ENCODE measurements around the gene TTPAL. TPM values are rescaled to one million over a fixed set of nuclear protein-coding genes. Genes with fewer than 3 reads are reported as not detected.

The TTPAL gene
- total RNA-seq, 1 donor from 2014 or later: 22.3 TPM

GRCh38 chr20:44540834-44541233 is 65.2 kb downstream of the TTPAL start:
- H3K4me3 Mint-ChIP-seq: no peak overlapping the region
- no peaks in the 10 kb centered on the region for H3K27me3 Mint-ChIP-seq (ENCODE audit: low read depth)
- H3K9me3 Mint-ChIP-seq: no peaks in the 10 kb centered on the region
- no peaks in the 10 kb centered on the region for H3K4me1 Mint-ChIP-seq
- no peak for DNase-seq (ENCODE audit: low read depth, low spot score)
- no peak for TF ChIP-seq CTCF (conservative IDR thresholded peaks at IDR 0.05)
- H3K36me3 Mint-ChIP-seq (ENCODE audit: low read depth): no peaks in the 10 kb centered on the region
- no peak overlapping the region for H3K27ac Mint-ChIP-seq (ENCODE audit: unreplicated experiment)

- TF ChIP-seq CTCF (conservative IDR thresholded peaks at IDR 0.05): no peak
- no peaks in the 10 kb centered on the region for H3K4me1 Mint-ChIP-seq
- H3K27ac Mint-ChIP-seq (ENCODE audit: unreplicated experiment): no peak overlapping the region
- no peaks in the 10 kb centered on the region for H3K27me3 Mint-ChIP-seq (ENCODE audit: low read depth)
- H3K4me3 Mint-ChIP-seq: no peak overlapping the region
- DNase-seq (ENCODE audit: low read depth, low spot score): no peak
- H3K36me3 Mint-ChIP-seq (ENCODE audit: low read depth): no peaks in the 10 kb centered on the region
- H3K9me3 Mint-ChIP-seq: no peaks in the 10 kb centered on the region
Measured at GRCh38 chr20:44541992-44542391, 66.3 kb downstream of the TTPAL start.

- Mint-ChIP-seq H3K9me3 (no peaks in the 10 kb centered on the region), H3K27me3 (ENCODE audit: low read depth) (no peaks in the 10 kb centered on the region), H3K4me1 (no peaks in the 10 kb centered on the region), H3K36me3 (ENCODE audit: low read depth) (no peaks in the 10 kb centered on the region), H3K4me3 (no peak overlapping the region), H3K27ac (ENCODE audit: unreplicated experiment) (no peak overlapping the region)
- no peak for TF ChIP-seq CTCF (conservative IDR thresholded peaks at IDR 0.05)
- no peak for DNase-seq (ENCODE audit: low read depth, low spot score)
Measured at GRCh38 chr20:44542890-44543289, 67.2 kb downstream of the TTPAL start.

GRCh38 chr20:44543358-44543757 is 67.7 kb downstream of the TTPAL start:
- no peak for TF ChIP-seq CTCF (conservative IDR thresholded peaks at IDR 0.05)
- Mint-ChIP-seq H3K36me3 (ENCODE audit: low read depth) (no peaks in the 10 kb centered on the region), H3K27me3 (ENCODE audit: low read depth) (no peaks in the 10 kb centered on the region), H3K4me3 (no peak overlapping the region), H3K4me1 (peaks cover under 1% of the 10 kb centered on the region), H3K9me3 (no peaks in the 10 kb centered on the region), H3K27ac (ENCODE audit: unreplicated experiment) (no peak overlapping the region)
- no peak for DNase-seq (ENCODE audit: low read depth, low spot score)

Other genes with a start within 250 kb of the TTPAL start
- 10.0 and 10.9 TPM in 2 replicates for gene GDAP1L1, start 228.6 kb upstream of the TTPAL start, total RNA-seq
- gene FITM2, start 164.7 kb upstream of the TTPAL start, total RNA-seq: 6.2 and 6.4 TPM in 2 replicates
- not detected in 2 replicates for gene R3HDML, start 138.8 kb upstream of the TTPAL start, total RNA-seq
- not detected in 2 replicates for gene HNF4A, start 120.2 kb upstream of the TTPAL start, total RNA-seq
- 31.1 and 32.4 TPM in 2 replicates for gene SERINC3, start 46.2 kb downstream of the TTPAL start, total RNA-seq
- gene PKIG, start 106.7 kb downstream of the TTPAL start, total RNA-seq: 32.3 and 34.7 TPM in 2 replicates
- 8.2 and 9.0 TPM in 2 replicates for gene ADA, start 175.8 kb downstream of the TTPAL start, total RNA-seq
- gene CCN5, start 239.5 kb downstream of the TTPAL start, total RNA-seq: not detected in 2 replicates